Fibroblast of upper back skin (primary cell): ENCODE results near the gene NFAT5.
"Not testable (repeated sequence)": the region's sequence is repeated elsewhere in the genome, so short reads cannot be mapped to it uniquely, and the experiment has no call there.

Source experiments
- DNase-seq: peaks from one replicate; pipeline ENCODE4 v3.0.0-alpha.2; 2013

NFAT5 gene

GRCh38 chr16:69565671-69566239, at the start of gene NFAT5:
TSS of gene NFAT5 (plus strand) at chr16:69565966. CDS start at chr16:69566302, 336 bp downstream.
- peak; percentile 86 for DNase-seq

- not testable (repeated sequence) for DNase-seq
These were observed 47.9 kb upstream of the NFAT5 start for GRCh38 chr16:69517914-69518313.

- DNase-seq: no peak
These were observed 45.4 kb upstream of the NFAT5 start for GRCh38 chr16:69520413-69520799.

GRCh38 chr16:69520800-69521602, 44.8 kb upstream of the NFAT5 start:
- DNase-seq: peak; percentile 77

GRCh38 chr16:69522041-69522578, 43.7 kb upstream of the NFAT5 start:
- DNase-seq: peak; percentile 28

- DNase-seq: no peak
These were observed 42.9 kb upstream of the NFAT5 start for GRCh38 chr16:69522732-69523404.

GRCh38 chr16:69523566-69524305, 42.0 kb upstream of the NFAT5 start:
- DNase-seq: no peak

GRCh38 chr16:69526831-69527655, 38.7 kb upstream of the NFAT5 start:
- DNase-seq: no peak

- DNase-seq: no peak
These were observed 33.8 kb upstream of the NFAT5 start for GRCh38 chr16:69531988-69532387.

GRCh38 chr16:69532641-69533455, 32.9 kb upstream of the NFAT5 start:
- DNase-seq: peak; percentile 35

GRCh38 chr16:69534720-69535119, 31.0 kb upstream of the NFAT5 start:
- no peak for DNase-seq

- DNase-seq: peak; percentile 68
These were observed 30.4 kb upstream of the NFAT5 start for GRCh38 chr16:69535123-69536050.

GRCh38 chr16:69537706-69538080, 28.1 kb upstream of the NFAT5 start:
- DNase-seq: no peak

- DNase-seq: no peak
These were observed 27.0 kb upstream of the NFAT5 start for GRCh38 chr16:69538808-69539207.

- DNase-seq: peak; percentile 51
These were observed 22.8 kb upstream of the NFAT5 start for GRCh38 chr16:69542974-69543373.

GRCh38 chr16:69544088-69544487, 21.7 kb upstream of the NFAT5 start:
- DNase-seq: no peak

GRCh38 chr16:69546663-69547062, 19.1 kb upstream of the NFAT5 start:
- not testable (repeated sequence) for DNase-seq

- DNase-seq: no peak
These were observed 12.4 kb upstream of the NFAT5 start for GRCh38 chr16:69553332-69553731.

- DNase-seq: no peak
These were observed 11.3 kb upstream of the NFAT5 start for GRCh38 chr16:69554495-69554894.

GRCh38 chr16:69555437-69555836, 10.3 kb upstream of the NFAT5 start:
- DNase-seq: no peak
